ENCODE results near the gene SOHLH1. TPM values are rescaled to one million over a fixed set of nuclear protein-coding genes. Genes with fewer than 3 reads are reported as not detected.

SOHLH1 gene
- total RNA-seq, 4 donors from 2014 or later: not detected

- Histone ChIP-seq H3K27me3 (peaks cover 3% of the 10 kb centered on the region), H3K4me3 (replicated peaks in 1 of 3) (no peak overlapping the region), H3K4me1 (no peaks in the 10 kb centered on the region), H3K9me3 (no peaks in the 10 kb centered on the region), H3K36me3 (no peaks in the 10 kb centered on the region), H3K27ac (no peak overlapping the region)
- DNase-seq: no peak
- no peak for TF ChIP-seq POLR2A (IDR thresholded peaks at IDR 0.05)
- TF ChIP-seq CTCF (IDR thresholded peaks at IDR 0.05): no peak
- intact Hi-C loops (cut with DNase I): no loop called here
- 76 to 91% methylated on average over 11 of the region's 11 CpGs for WGBS, 2 donors
Observed at GRCh38 chr9:135716045-135716444, 16.8 kb upstream of the SOHLH1 start.

- no peak for DNase-seq
- H3K27ac ChIP-seq: no peak overlapping the region
- H3K4me3 ChIP-seq (replicated peaks in 1 of 3): no peak overlapping the region
- H3K9me3 ChIP-seq: no peaks in the 10 kb centered on the region
- WGBS, 2 donors: 26 to 46% methylated on average over 16 to 22 of the region's 23 CpGs
- TF ChIP-seq CTCF (IDR thresholded peaks at IDR 0.05): no peak
- no peak for TF ChIP-seq POLR2A (IDR thresholded peaks at IDR 0.05)
- intact Hi-C loops (cut with DNase I): no loop called here
- no peaks in the 10 kb centered on the region for H3K4me1 ChIP-seq
- peaks cover 3% of the 10 kb centered on the region for H3K27me3 ChIP-seq
- no peaks in the 10 kb centered on the region for H3K36me3 ChIP-seq
Observed at GRCh38 chr9:135715056-135715595, 15.8 kb upstream of the SOHLH1 start.

GRCh38 chr9:135714242-135715055 lies 15.2 kb upstream of the SOHLH1 start:
- 0 to 2% methylated on average over 7 to 28 of the region's 103 CpGs for WGBS, 2 donors

GRCh38 chr9:135712613-135713295 lies 13.5 kb upstream of the SOHLH1 start:
- no peak for DNase-seq
- H3K4me3 ChIP-seq (replicated peaks in 1 of 3): no peak overlapping the region
- WGBS, 2 donors: 31 to 49% methylated on average over 12 of the region's 16 CpGs
- TF ChIP-seq POLR2A (IDR thresholded peaks at IDR 0.05) (no peak), CTCF (IDR thresholded peaks at IDR 0.05) (no peak)
- no peaks in the 10 kb centered on the region for H3K9me3 ChIP-seq
- H3K27ac ChIP-seq: no peak overlapping the region
- intact Hi-C loops (cut with DNase I): no loop called here
- H3K4me1 ChIP-seq: no peaks in the 10 kb centered on the region
- H3K27me3 ChIP-seq: peaks cover 3% of the 10 kb centered on the region
- no peaks in the 10 kb centered on the region for H3K36me3 ChIP-seq

More at GRCh38 chr9:135714242-135715055, 15.2 kb upstream of the SOHLH1 start:
- H3K4me1 ChIP-seq: no peaks in the 10 kb centered on the region
- peaks cover 3% of the 10 kb centered on the region for H3K27me3 ChIP-seq
- no peaks in the 10 kb centered on the region for H3K36me3 ChIP-seq
- H3K4me3 ChIP-seq (replicated peaks in 1 of 3): no peak overlapping the region
- intact Hi-C loops (cut with DNase I): no loop called here
- H3K27ac ChIP-seq: no peak overlapping the region
- no peaks in the 10 kb centered on the region for H3K9me3 ChIP-seq
- TF ChIP-seq CTCF (IDR thresholded peaks at IDR 0.05) (no peak), POLR2A (IDR thresholded peaks at IDR 0.05) (no peak)
- DNase-seq: peak in 1 of 2 donors; percentile 13

GRCh38 chr9:135711881-135712280 lies 12.6 kb upstream of the SOHLH1 start:
- H3K4me3 ChIP-seq (replicated peaks in 1 of 3): no peak overlapping the region
- TF ChIP-seq CTCF (IDR thresholded peaks at IDR 0.05): no peak
- no peak for TF ChIP-seq POLR2A (IDR thresholded peaks at IDR 0.05)
- intact Hi-C loops (cut with DNase I): no loop called here
- H3K4me1 ChIP-seq: no peaks in the 10 kb centered on the region
- DNase-seq: no peak
- H3K9me3 ChIP-seq: no peaks in the 10 kb centered on the region
- no peaks in the 10 kb centered on the region for H3K36me3 ChIP-seq
- no peak overlapping the region for H3K27ac ChIP-seq
- peaks cover 3% of the 10 kb centered on the region for H3K27me3 ChIP-seq
- WGBS, 2 donors: 91 to 93% methylated on average over 9 to 10 of the region's 10 CpGs
